ENCODE measurements around the gene ZNF593.

ZNF593 gene

DNA sequence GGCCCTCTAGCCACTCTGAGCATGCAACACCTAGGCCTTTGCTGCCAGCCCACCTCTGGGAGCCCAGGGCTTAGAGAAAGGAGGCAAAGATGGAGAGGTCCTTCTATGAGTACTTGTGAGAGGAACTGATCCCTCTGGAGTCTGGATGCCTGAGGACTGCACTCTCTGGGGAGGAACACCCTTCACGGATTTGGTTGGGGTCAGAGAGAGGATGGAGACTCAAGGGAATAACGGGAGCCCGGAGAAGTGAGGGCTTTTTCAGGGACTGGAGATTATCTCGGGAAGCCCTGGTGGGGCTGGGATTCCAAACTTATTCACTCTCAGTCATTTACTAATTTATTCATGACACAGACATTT lies 532 bp upstream of the ZNF593 start:
- DNase-seq (ENCODE audit: low read depth): no peak

DNA sequence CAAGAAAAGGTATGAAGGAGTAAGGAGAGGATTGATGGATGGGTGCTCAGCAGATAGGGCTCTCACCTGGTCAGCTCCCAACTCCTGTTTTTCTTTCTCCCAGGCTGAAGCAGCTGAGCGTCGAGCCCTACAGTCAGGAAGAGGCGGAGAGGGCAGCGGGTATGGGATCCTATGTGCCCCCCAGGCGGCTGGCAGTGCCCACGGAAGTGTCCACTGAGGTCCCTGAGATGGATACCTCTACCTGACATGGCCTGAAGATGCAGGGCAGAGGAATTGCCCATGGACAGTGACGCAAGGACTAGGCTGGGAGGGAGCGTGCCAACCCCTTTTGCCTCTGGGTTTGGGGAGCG lies 739 bp downstream of the ZNF593 start:
- no peak for DNase-seq (ENCODE audit: low read depth)

DNA sequence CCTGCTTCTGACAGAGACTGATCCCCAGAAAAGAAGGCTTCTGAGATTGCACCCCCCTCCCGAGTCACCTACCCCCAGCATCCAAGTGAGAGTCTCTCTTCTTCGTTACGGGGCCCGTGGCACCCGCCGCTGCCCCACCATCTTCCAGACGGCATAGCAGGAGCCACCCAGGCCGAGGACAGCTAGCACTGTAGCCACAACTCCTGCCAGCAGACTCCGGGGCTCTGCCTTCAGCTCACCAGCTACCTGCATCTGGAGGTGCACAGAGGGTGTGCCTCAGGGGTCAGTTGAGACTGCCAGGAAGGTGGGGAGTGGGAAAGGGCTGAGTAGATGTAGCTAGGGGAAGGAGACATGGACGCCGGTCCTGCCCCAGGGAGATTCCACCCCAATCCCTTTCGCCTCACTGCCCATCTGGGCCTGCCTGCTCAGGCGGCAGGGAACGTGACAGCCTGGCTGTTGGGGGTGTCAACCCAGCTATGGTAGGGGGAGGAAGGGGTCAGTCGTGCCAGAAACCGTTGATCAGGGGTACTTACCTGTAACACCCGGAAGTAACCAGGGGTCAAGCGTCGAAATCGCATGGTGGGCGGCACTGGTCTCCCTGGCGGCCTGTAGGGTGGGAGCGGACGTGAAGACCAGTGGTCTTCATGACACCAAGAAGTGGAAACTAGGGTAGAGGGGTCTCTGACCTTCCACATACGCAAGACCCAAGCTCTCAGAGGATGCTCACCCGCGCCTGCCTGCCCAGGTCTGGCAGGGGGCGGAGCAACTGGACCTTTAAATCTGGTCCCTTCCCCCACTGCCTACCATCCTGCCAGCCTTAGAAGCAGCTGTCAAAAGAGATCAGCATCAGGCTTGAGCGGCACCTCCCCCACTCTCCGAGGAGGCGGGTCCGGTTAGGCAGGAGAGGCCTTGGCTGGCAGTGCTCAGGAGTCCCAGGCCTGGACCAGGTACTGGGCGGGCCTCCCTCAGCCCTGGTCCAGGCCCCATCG lies 1.7 kb downstream of the ZNF593 start, which contains the start of gene ZNF593OS:
Gene ZNF593OS, minus strand, starts transcription at position 749 of the 989 bp plus-strand sequence. Its CDS starts 171 bp downstream, at position 578.
- DNase-seq (ENCODE audit: low read depth): no peak

DNA sequence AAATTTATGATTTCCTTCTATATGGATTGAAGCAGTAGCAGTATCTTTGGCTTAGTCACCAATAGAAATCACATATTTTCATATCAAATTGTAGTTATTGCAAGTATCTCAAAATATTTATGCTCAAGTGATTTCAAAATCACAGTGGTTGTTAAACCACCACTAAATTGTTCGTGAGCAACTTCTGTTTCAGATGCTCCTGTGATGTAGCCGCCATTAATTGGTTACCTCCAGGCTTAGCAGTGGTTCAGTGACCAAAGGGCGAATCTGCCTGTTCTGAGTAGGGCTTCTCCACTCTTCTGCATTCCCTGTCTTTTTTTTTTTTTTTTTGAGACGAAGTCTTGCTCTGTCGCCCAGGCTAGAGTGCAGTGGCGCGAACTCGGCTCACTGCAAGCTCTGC lies 5.6 kb downstream of the ZNF593 start:
- no peak for DNase-seq (ENCODE audit: low read depth)

DNA sequence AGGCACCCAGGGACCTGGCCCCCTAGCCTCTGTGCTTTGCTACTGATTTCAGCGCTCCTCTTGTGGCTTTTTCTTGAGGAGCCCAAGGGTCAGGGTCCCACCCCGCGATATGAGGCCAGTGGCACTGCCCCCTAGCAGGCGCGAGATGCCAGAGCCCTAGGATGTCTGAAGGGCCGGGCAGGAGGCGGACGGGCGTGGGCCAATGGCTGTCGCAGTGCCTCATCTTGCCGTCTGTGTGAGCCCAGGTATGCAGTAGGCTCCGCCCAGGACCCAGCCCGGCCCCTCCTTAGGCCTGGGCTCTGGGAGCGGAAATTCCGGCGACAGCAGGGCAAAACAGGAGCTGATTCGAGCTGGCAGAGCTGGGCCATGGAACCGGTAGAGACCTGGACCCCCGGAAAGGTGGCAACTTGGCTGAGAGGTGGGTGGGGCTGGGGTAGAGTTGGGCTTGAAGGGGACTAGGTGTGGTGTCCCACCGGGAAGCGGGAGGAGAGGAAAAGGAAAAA lies 7.5 kb downstream of the ZNF593 start, which contains the start of gene CNKSR1:
Gene CNKSR1, plus strand, starts transcription at position 310 of the 503 bp plus-strand sequence. Its CDS starts 57 bp downstream, at position 367.
- no peak for DNase-seq (ENCODE audit: low read depth)

DNA sequence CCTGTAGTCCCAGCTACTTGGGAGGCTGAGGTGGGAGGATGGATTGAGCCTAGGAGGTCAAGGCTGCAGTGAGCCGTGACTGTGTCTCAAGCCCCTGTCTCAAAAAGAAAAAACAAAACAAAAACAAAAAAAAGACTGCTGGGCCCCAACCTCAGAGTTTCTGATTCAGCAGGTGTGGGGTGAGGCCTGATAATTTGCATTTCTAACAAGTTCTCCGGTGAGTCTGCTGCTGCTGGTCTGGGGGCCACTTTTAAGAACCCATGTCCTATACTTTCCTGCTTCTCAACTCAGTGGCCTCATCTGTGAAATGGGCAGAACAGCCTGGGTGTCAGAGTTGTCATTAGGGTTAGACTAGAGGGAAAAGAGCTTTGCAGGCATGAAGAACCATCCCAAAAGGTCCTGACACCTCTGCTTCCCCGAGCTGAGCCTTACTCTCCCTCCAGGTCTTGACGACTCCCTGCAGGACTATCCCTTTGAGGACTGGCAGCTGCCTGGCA lies 10.3 kb downstream of the ZNF593 start:
- no peak for DNase-seq (ENCODE audit: low read depth)

DNA sequence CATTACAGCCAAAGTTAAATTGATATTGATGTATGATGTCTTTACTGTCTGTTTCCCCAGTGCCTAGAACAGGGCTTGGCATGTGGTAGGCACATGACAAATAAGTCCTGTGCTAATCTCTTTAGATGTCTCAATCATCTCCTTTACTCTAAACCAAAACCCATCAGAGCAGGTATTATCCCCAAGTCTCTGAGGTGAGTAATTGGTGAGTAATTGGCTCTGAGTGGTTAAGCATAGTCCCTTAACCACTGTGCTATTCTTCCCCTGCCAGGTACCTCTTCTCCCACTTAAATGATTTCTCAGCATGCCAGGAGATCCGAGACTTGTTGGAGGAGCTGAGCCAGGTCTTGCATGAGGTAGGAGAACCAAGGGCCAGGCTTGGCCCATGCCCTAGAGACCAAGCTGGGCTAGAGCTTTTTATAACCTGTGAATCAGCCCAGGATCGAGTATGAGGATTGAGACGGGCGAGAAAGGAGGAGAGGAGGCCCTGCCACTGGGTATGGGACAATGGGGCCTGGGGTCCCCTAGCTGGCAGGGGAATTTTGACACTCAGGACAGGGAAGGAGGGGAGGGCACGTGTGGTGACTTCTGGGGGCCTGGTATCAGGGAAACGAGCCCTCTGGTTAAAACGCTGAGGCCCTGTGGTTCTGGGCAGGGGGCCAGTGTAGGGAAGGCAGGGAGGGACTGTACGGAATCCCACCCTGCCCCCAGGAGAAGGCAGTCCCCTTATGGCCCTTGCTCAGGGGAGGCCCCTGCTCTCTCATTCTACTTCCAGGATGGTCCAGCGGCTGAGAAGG lies 12.1 kb downstream of the ZNF593 start:
- no peak for DNase-seq (ENCODE audit: low read depth)

DNA sequence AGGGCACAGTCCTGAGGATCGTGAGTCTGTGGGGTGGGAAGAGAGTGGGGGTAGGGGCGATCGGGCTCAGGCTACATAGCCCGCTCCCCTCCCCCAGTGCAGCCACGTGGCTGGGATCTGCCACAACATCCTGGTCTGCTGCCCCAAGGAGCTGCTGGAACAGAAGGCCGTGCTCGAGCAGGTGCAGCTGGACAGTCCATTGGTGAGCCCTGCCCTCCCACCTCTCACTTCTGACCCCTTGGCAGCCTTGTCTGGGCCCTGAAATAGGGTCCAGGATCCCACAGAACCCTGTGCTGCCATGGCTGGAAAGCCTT lies 12.6 kb downstream of the ZNF593 start:
- DNase-seq (ENCODE audit: low read depth): no peak

DNA sequence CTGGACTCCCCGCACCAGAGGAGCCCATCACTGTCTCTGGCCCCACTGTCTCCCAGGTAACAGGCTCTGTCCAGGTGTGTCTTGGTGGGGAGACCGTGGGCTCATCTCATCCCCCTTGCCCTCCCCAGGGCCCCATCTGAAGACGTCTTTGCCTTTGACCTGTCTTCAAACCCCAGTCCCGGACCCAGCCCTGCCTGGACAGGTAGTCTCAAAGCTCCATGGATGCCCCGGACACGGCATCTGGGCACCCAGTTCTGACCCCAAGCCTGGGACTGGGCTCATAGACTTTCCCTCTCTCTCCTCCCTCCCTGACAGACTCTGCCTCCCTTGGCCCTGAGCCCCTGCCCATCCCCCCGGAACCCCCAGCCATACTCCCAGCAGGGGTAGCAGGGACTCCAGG lies 14.4 kb downstream of the ZNF593 start:
- no peak for DNase-seq (ENCODE audit: low read depth)

DNA sequence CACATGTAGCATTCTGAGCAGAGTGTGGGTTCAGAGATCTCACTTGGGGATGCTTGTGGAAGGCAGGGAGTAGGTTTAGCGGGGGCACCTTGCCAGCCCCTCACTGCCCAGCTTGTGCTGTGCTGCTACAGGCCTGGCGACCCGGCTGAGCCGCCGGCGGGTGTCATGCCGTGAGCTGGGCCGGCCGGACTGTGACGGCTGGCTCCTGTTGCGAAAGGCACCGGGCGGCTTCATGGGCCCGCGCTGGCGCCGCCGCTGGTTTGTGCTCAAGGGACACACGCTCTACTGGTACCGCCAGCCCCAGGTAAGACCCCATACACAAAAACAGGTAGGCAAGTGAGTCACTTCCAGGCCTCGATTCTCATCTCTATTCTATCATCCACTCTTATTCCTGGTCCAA lies 15.2 kb downstream of the ZNF593 start:
- no peak for DNase-seq (ENCODE audit: low read depth)

DNA sequence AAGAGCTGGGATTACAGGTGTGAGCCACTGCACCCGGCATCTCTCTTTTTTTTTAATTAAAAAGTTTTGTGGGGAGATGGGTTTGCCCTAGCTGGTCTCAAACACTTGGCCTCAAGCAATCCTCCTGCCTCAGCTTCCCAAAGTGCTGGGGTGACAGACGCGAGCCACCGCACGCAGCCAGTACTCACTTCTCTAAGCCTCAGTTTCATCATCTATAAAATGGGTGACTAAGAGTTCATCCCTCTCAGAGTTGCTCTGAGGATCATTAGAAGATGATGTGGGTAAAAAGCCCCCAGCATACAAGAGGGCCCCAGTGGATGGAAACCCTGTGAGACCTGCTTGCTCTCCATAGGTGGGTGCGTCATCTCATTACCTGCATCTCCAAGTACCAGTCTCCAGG lies 18.2 kb downstream of the ZNF593 start:
- no peak for DNase-seq (ENCODE audit: low read depth)

DNA sequence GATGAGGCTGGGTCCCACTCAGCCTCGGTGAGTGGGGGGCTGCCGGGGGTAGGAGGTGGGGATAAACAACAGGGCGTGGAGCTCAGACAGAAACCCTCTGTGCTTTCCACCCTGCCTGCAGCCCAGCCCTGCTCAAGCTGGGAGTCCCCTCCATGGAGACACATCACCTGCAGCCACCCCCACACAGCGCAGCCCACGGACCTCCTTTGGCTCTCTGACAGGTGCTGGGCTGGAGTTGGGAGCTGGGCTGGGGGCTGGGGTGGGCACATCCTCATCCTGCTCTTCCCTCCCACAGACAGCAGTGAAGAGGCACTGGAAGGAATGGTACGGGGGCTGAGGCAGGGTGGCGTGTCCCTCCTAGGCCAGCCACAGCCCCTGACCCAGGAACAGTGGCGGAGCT lies 18.8 kb downstream of the ZNF593 start:
- no peak for DNase-seq (ENCODE audit: low read depth)

DNA sequence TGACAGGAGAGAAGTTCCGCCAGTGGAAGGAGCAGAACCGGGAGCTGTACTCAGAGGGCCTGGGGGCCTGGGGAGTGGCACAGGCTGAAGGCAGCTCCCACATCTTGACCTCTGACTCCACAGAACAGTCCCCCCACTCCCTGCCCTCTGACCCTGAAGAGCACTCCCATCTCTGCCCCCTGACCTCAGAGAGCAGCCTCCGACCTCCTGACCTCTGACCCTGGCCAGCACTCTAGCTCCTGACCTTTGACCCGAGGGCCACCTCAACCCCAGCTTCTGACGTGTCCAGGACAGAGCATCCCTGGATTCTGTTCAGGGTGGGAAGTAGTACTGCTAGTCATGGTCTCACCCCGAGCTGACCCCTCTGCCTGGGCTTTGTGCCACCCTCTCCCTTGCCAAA lies 19.6 kb downstream of the ZNF593 start:
- DNase-seq (ENCODE audit: low read depth): no peak

DNA sequence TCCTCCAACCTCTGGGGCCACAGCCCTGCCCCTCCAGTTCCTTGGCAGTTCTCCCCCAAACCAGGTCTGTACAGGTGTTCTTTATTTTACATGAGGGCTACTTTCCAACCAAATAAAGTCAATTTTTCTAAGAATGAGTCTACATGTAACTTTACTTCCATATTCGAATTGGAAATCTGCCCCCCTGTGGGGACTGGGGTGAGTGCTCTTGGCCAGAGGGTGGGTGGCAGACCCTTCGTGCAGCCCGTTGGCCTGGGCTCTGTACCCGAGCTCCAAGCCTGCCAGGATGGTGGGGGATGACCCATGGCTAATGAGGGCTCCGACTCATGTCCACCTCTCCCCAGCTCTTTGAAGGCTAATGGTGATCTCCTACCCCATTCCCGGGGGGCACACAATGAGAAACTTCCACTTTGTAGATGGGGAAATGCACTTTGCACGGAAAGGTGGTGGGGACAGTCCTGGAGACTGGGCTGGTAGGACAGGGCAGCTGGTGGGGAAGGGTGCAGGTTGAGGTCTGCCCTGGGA lies 20.1 kb downstream of the ZNF593 start:
- no peak for DNase-seq (ENCODE audit: low read depth)

DNA sequence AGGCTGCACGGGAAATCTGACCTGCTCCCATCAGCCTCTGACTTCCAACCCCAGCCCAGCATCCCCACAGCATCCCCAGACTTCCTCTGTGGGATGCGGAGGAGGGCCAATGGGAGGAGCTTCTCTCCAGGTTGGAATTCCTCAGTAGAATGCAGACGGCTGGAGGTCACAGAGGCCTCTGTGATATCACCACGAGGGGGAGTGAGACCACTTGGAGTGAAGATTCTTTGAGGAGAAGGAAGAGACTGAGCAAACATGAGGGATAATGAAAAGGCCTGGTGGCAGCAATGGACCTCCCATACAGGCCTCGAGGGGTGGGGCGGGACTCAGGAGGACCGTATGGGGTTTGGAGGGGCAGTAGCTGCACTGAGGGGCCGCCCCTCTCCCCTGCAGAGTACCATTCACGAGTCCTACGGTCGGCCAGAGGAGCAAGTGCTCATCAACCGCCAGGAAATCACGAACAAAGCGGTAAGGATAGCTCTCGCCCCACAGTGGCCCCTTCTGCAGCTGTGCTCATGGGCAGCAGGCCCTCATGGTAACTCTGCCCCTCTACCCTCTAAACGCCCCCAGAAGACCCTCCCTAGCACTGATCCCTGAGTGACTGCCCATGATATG lies 20.8 kb downstream of the ZNF593 start, which contains the start of gene CATSPER4:
Gene CATSPER4, plus strand, starts transcription at position 230 of the 615 bp plus-strand sequence. Its CDS starts 26 bp downstream, at position 256.
- DNase-seq (ENCODE audit: low read depth): no peak

DNA sequence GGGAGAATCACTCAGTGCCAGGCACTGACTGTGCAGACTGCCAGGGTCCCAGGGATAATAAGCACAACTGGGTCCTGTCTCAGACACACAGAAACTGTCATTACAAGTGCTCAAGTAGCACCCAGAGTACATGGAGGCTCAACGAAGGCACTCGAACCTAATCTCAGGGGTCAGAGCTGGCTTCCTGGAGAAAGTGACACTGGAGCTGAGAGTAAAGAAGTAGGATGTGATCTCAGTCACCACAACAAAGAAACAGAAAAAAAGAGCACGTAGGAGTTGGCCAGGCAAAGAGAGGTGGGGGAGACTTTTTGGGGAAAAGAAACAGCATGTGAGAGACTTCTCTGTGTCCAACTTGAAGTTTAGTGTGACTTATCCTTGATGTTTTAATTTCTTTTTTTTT lies 22.0 kb downstream of the ZNF593 start:
- DNase-seq (ENCODE audit: low read depth): no peak

DNA sequence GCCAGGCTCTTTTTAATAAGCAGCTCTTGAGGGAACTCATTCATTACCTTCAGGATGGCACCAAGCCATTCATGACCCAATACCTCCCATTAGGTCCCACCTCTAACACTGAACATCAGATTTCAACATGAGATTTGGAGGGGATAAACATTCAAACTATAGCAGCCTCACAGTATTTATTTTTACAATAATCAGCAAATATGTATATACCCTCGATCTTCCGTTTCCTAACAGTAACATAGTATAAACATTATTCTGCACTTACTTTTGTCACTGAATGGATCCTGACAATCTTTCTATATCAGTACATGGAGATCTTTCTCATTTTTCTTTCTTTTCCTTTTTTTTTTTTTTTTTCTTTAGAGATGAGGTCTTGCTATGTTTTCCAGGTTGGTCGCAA lies 26.1 kb downstream of the ZNF593 start:
- DNase-seq (ENCODE audit: low read depth): no peak

DNA sequence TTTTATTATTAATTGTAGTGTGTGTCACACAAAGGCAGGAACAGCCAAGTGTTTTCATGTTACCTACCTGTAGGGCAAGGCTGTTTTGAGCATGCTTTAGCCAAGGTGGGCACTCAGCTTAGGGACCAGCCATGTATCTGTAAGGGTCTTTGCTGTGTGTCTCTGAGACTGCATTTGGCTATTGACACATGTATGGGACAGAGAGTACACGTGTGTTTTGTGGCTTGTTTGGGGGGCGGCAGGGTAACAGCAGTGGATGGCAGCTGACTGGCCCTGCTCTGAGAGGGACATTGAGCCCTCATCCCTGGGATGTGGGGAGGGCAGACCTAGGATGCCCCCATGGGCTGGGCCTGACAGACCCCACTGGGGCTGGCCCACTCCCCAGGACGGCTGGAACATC lies 27.6 kb downstream of the ZNF593 start:
- no peak for DNase-seq (ENCODE audit: low read depth)

DNA sequence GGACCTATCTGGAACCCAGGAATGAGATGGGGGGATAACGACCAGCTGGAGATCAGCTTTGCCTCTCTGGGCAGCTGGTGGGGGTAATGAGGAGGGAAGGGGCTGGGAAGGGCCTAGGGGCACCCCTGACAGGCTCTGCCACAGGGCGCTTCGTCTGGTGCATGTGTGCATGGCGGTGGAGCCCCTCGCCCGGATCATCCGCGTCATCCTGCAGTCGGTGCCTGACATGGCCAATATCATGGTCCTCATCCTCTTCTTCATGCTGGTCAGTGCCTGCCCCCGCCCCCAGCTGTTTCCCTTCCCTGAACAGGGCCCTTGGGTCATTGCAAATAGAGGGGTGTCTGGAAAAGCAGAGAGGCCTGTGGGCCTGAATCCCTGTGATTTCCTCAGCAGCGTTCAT lies 28.1 kb downstream of the ZNF593 start:
- DNase-seq (ENCODE audit: low read depth): no peak

DNA sequence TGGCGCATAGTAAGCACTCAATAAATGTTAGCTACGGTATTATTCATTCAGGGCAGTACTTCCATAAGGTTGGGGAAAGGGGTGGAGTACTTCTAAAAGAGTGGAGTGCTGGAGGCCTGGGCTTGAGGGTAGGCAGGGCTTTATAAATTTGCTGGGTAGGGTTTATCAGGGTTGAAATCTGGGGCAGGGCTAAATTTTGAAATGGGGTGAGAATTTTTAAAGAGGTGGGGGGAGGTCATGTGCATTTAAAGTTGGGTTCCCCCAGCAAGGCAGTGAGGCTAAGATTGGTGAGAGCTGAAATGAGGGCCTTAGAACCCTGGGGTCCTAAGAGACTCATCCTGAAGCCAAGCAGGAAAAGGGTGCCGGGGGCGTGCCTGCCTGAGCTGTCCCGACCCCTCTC lies 30.7 kb downstream of the ZNF593 start:
- DNase-seq (ENCODE audit: low read depth): no peak

DNA sequence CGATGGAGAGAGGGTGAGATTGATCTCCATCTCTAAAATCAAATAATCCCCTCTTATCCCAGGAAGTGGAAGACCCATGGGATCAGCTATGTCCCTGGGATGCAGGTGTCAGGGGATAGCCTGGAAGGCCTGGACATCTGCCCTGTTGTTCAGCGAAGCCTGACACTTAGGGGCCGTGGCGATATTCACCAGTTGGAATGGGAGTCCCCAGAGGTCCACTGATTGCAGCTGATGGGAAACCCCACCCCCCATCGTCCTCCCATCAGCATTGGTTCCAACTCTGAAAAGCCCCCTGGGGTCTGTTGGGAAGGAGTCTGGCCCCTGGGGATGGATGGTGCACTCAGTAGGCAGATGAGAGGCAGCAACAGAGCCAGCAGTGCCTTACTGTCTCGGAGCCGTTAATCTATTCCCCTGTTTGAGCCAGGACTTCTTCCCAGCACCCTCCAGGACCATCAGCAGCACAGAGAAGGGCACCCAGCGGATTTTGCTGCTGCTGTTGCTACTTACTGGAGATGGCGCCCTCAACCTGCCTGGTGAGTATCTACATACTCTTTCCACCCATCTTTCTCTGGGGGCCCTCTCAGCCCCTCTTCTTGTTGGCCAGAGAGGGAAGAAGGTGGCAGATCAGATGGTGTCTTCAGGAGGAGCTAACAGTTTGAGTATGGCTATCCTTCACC lies 34.1 kb downstream of the ZNF593 start:
- DNase-seq (ENCODE audit: low read depth): no peak

All from fibroblast of gingiva (primary cell).